ENCODE data around the gene MRPS35.

Gene MRPS35

GRCh38 chr12:27777141-27777540 is 66.5 kb downstream of the MRPS35 start:
- no peak for DNase-seq

GRCh38 chr12:27778206-27778605 is 67.6 kb downstream of the MRPS35 start:
- no peak for DNase-seq

- DNase-seq: no peak
Observed at GRCh38 chr12:27779416-27779919, 68.8 kb downstream of the MRPS35 start.

GRCh38 chr12:27779920-27780611 is 69.4 kb downstream of the MRPS35 start, which contains the start of the genes KLHL42 and MANSC4:
Gene KLHL42, plus strand, starts transcription at chr12:27780233. Its CDS starts 98 bp downstream, at chr12:27780331.
Gene MANSC4, minus strand, starts transcription at chr12:27780236. Its CDS starts 8,960 bp downstream, at chr12:27771276.
- DNase-seq: peak; percentile 88

GRCh38 chr12:27780612-27781408 is 70.2 kb downstream of the MRPS35 start:
- peak; percentile 55 for DNase-seq

GRCh38 chr12:27781680-27782079 is 71.0 kb downstream of the MRPS35 start:
- peak; percentile 30 for DNase-seq

GRCh38 chr12:27782481-27782880 is 71.8 kb downstream of the MRPS35 start:
- peak; percentile 16 for DNase-seq

- DNase-seq: no peak
Observed at GRCh38 chr12:27785882-27786570, 75.4 kb downstream of the MRPS35 start.

- DNase-seq: no peak
Observed at GRCh38 chr12:27787559-27787958, 76.9 kb downstream of the MRPS35 start.

- DNase-seq: no peak
Observed at GRCh38 chr12:27790179-27790578, 79.5 kb downstream of the MRPS35 start.

GRCh38 chr12:27794818-27795584 is 84.4 kb downstream of the MRPS35 start:
- DNase-seq: no peak

- DNase-seq: no peak
Observed at GRCh38 chr12:27796128-27796527, 85.5 kb downstream of the MRPS35 start.

GRCh38 chr12:27797301-27798025 is 86.8 kb downstream of the MRPS35 start:
- no peak for DNase-seq

GRCh38 chr12:27800819-27801218 is 90.2 kb downstream of the MRPS35 start:
- no peak for DNase-seq

GRCh38 chr12:27801630-27802029 is 91.0 kb downstream of the MRPS35 start:
- no peak for DNase-seq

GRCh38 chr12:27802511-27802910 is 91.9 kb downstream of the MRPS35 start:
- no peak for DNase-seq

- DNase-seq: no peak
Observed at GRCh38 chr12:27802936-27803335, 92.3 kb downstream of the MRPS35 start.

- no peak for DNase-seq
Observed at GRCh38 chr12:27805238-27805637, 94.6 kb downstream of the MRPS35 start.

Measured in eye (tissue), 1 donor.